ENCODE measurements around the gene SNX24. TPM values are rescaled to one million over a fixed set of nuclear protein-coding genes. Genes with fewer than 3 reads are reported as not detected.

SNX24 gene
- total and polyA plus RNA-seq, 10 of the 15 experiments (the other 5 are each of a cell fraction or from before 2014, with no cell fraction given): 0.15 to 6.6 (median 4.1) TPM

DNA sequence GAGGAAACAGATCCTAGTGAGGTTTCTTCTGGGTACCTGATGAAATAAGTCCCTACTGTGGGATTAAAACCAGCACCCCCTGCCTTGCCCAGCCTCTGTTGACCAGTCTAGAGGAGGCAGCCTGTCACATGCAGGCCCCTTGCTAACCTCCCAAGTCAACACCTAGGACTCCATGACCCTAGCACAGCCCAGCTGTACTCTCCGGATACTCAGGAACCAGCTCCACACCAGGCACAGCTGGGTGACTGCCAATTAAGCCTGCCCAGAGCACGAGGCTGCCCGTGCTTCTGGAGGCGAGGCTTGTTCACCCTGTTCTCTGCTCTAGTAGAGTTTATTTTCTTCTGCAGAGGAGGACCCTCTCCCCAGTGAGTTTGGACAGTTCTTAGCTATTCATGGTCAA, 92.5 kb downstream of the SNX24 start:
- ChIA-PET POLR2A (no interaction called here), CTCF (interaction anchor here (1.2 kb wide), 1 partner anchor 18 kb away, joined by 3 read pairs; no protein-coding TSS in a partner anchor)

More for the DNA sequence above, 92.5 kb downstream of the SNX24 start:
- H3K27me3 ChIP-seq (replicated peaks in 1 of 2; ENCODE audit: control insufficient read depth in 2 of 2, insufficient read depth in 2 of 2, low read length in 1 of 2): no peaks in the 10 kb centered on the region
- TF ChIP-seq DPF2 (IDR thresholded peaks at IDR 0.05) (no peak), SRF (IDR thresholded peaks at IDR 0.05; ENCODE audit: low read depth in 2 of 2, low read length in 2 of 2) (no peak), IKZF1 (conservative IDR thresholded peaks at IDR 0.05) (no peak), ZNF24 (IDR thresholded peaks at IDR 0.05) (no peak), CBX3 (IDR thresholded peaks at IDR 0.05; ENCODE audit: borderline replicate concordance, low read depth) (no peak), NFYB (IDR thresholded peaks at IDR 0.05; ENCODE audit: insufficient read depth, low read depth, low read length) (no peak), KDM1A (IDR thresholded peaks at IDR 0.05; ENCODE audit: borderline replicate concordance) (no peak), GATAD2B (conservative IDR thresholded peaks at IDR 0.05; ENCODE audit: low read depth) (no peak)
- TF ChIP-seq, protein P1, sequence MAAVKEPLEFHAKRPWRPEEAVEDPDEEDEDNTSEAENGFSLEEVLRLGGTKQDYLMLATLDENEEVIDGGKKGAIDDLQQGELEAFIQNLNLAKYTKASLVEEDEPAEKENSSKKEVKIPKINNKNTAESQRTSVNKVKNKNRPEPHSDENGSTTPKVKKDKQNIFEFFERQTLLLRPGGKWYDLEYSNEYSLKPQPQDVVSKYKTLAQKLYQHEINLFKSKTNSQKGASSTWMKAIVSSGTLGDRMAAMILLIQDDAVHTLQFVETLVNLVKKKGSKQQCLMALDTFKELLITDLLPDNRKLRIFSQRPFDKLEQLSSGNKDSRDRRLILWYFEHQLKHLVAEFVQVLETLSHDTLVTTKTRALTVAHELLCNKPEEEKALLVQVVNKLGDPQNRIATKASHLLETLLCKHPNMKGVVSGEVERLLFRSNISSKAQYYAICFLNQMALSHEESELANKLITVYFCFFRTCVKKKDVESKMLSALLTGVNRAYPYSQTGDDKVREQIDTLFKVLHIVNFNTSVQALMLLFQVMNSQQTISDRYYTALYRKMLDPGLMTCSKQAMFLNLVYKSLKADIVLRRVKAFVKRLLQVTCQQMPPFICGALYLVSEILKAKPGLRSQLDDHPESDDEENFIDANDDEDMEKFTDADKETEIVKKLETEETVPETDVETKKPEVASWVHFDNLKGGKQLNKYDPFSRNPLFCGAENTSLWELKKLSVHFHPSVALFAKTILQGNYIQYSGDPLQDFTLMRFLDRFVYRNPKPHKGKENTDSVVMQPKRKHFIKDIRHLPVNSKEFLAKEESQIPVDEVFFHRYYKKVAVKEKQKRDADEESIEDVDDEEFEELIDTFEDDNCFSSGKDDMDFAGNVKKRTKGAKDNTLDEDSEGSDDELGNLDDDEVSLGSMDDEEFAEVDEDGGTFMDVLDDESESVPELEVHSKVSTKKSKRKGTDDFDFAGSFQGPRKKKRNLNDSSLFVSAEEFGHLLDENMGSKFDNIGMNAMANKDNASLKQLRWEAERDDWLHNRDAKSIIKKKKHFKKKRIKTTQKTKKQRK (IDR thresholded peaks at IDR 0.05; ENCODE audit: low read depth, low read length): no peak
- TF ChIP-seq, protein P2, sequence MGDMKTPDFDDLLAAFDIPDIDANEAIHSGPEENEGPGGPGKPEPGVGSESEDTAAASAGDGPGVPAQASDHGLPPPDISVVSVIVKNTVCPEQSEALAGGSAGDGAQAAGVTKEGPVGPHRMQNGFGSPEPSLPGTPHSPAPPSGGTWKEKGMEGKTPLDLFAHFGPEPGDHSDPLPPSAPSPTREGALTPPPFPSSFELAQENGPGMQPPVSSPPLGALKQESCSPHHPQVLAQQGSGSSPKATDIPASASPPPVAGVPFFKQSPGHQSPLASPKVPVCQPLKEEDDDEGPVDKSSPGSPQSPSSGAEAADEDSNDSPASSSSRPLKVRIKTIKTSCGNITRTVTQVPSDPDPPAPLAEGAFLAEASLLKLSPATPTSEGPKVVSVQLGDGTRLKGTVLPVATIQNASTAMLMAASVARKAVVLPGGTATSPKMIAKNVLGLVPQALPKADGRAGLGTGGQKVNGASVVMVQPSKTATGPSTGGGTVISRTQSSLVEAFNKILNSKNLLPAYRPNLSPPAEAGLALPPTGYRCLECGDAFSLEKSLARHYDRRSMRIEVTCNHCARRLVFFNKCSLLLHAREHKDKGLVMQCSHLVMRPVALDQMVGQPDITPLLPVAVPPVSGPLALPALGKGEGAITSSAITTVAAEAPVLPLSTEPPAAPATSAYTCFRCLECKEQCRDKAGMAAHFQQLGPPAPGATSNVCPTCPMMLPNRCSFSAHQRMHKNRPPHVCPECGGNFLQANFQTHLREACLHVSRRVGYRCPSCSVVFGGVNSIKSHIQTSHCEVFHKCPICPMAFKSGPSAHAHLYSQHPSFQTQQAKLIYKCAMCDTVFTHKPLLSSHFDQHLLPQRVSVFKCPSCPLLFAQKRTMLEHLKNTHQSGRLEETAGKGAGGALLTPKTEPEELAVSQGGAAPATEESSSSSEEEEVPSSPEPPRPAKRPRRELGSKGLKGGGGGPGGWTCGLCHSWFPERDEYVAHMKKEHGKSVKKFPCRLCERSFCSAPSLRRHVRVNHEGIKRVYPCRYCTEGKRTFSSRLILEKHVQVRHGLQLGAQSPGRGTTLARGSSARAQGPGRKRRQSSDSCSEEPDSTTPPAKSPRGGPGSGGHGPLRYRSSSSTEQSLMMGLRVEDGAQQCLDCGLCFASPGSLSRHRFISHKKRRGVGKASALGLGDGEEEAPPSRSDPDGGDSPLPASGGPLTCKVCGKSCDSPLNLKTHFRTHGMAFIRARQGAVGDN (IDR thresholded peaks at IDR 0.05): no peak
- TF ChIP-seq, protein P3, sequence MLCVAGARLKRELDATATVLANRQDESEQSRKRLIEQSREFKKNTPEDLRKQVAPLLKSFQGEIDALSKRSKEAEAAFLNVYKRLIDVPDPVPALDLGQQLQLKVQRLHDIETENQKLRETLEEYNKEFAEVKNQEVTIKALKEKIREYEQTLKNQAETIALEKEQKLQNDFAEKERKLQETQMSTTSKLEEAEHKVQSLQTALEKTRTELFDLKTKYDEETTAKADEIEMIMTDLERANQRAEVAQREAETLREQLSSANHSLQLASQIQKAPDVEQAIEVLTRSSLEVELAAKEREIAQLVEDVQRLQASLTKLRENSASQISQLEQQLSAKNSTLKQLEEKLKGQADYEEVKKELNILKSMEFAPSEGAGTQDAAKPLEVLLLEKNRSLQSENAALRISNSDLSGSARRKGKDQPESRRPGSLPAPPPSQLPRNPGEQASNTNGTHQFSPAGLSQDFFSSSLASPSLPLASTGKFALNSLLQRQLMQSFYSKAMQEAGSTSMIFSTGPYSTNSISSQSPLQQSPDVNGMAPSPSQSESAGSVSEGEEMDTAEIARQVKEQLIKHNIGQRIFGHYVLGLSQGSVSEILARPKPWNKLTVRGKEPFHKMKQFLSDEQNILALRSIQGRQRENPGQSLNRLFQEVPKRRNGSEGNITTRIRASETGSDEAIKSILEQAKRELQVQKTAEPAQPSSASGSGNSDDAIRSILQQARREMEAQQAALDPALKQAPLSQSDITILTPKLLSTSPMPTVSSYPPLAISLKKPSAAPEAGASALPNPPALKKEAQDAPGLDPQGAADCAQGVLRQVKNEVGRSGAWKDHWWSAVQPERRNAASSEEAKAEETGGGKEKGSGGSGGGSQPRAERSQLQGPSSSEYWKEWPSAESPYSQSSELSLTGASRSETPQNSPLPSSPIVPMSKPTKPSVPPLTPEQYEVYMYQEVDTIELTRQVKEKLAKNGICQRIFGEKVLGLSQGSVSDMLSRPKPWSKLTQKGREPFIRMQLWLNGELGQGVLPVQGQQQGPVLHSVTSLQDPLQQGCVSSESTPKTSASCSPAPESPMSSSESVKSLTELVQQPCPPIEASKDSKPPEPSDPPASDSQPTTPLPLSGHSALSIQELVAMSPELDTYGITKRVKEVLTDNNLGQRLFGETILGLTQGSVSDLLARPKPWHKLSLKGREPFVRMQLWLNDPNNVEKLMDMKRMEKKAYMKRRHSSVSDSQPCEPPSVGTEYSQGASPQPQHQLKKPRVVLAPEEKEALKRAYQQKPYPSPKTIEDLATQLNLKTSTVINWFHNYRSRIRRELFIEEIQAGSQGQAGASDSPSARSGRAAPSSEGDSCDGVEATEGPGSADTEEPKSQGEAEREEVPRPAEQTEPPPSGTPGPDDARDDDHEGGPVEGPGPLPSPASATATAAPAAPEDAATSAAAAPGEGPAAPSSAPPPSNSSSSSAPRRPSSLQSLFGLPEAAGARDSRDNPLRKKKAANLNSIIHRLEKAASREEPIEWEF (IDR thresholded peaks at IDR 0.05; ENCODE audit: insufficient replicate concordance, low read depth, low read length): no peak
- H3K79me2 ChIP-seq (ENCODE audit: control insufficient read depth, insufficient read depth, low read length): no peaks in the 10 kb centered on the region
- FAIRE-seq (no peak), ATAC-seq (no peak), DNase-seq (ENCODE audit: low read depth, low spot score) (no peak)
- no peaks in the 10 kb centered on the region for H3K4me1 ChIP-seq (ENCODE audit: control insufficient read depth, insufficient read depth, low read length)
- H3K9me3 ChIP-seq (replicated peaks; ENCODE audit: control insufficient read depth, insufficient read depth, low read length): no peaks in the 10 kb centered on the region
- H3K27ac ChIP-seq (ENCODE audit: control insufficient read depth, insufficient read depth): no peak overlapping the region
- no peak overlapping the region for H3K4me3 ChIP-seq
- H2AFZ ChIP-seq (ENCODE audit: control insufficient read depth, low read depth, low read length): no peak overlapping the region
- no peak overlapping the region for H3K4me2 ChIP-seq (ENCODE audit: control insufficient read depth, insufficient read depth)
- WGBS (ENCODE audit: insufficient coverage, insufficient replicate concordance, low lambda C conversion rate, missing lambda C conversion rate): 41% methylated on average over 4 of the region's 4 CpGs
- BruUV-seq (replicated peaks): no TSS peak
- no peak overlapping the region for H3K9ac ChIP-seq (ENCODE audit: control insufficient read depth, insufficient read depth, low read length)
- intact Hi-C loops (cut with micrococcal nuclease; ENCODE audit: unreplicated experiment): no loop called here
- in situ Hi-C loops (cut with MboI): no loop called here
- no peaks in the 10 kb centered on the region for H3K36me3 ChIP-seq (ENCODE audit: control insufficient read depth in 2 of 2, insufficient read depth in 2 of 2, low read length in 1 of 2)
- SMC1A ChIA-PET (ENCODE audit: uncharacterized antibody, unreplicated experiment): no interaction called here
- RAD21 ChIA-PET (ENCODE audit: unreplicated experiment): no interaction called here
- no peaks in the 10 kb centered on the region for H4K20me1 ChIP-seq (ENCODE audit: control insufficient read depth, insufficient read depth)
